NCI-H2196 (cell line): ENCODE results near the gene FABP7.
A peak's percentile ranks its signal among the peaks of the same experiment; 100 is the strongest.

Experiments used
- DNase-seq: peaks from one replicate; lab custom pipeline; 2025; ENCODE audit not compliant: unreplicated experiment; lab: John Stamatoyannopoulos, UW

The FABP7 gene

DNA sequence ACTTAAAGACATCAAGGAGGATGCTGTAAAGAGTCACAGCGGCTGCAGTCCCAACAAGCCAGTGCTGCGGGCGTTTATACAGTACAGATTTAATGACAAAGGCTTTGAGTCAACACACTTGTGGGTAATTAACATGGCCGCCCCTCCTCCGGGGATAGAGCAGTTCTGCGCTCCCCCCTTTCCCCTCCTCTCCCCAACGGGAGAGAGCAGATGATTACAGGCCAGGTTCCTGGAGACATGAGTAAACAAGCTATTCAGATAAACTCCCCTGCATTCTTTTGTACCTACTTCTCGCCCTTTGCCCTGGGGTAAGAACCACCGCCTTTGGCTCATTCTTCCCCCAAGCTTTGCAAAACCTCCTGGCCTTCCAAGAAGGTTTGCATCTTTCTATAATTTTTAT is 23.6 kb upstream of the FABP7 start:
- DNase-seq: no peak

- no peak for DNase-seq
Measured at GRCh38 chr6:122758927-122759334, 20.6 kb upstream of the FABP7 start.

GRCh38 chr6:122760330-122760729 is 19.2 kb upstream of the FABP7 start:
- DNase-seq: no peak

DNA sequence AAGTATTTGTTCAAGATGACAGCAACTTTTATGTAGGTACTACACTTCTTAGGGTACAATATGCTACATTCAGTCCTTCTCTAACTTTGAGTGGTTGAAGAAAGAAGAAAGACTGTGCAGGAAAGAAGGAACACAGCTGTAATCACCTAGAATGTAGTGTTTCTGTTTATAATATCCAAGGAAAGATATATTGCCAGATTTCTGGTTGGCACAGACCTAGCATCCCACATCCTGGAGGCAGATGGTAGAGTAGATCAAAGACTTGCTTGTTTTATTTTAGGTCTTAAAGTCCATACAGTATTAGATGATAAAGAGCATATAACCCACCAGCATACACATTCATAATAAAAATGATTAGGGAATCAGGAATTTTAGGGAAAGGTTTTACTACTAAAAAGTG is 13.3 kb upstream of the FABP7 start:
- no peak for DNase-seq

DNA sequence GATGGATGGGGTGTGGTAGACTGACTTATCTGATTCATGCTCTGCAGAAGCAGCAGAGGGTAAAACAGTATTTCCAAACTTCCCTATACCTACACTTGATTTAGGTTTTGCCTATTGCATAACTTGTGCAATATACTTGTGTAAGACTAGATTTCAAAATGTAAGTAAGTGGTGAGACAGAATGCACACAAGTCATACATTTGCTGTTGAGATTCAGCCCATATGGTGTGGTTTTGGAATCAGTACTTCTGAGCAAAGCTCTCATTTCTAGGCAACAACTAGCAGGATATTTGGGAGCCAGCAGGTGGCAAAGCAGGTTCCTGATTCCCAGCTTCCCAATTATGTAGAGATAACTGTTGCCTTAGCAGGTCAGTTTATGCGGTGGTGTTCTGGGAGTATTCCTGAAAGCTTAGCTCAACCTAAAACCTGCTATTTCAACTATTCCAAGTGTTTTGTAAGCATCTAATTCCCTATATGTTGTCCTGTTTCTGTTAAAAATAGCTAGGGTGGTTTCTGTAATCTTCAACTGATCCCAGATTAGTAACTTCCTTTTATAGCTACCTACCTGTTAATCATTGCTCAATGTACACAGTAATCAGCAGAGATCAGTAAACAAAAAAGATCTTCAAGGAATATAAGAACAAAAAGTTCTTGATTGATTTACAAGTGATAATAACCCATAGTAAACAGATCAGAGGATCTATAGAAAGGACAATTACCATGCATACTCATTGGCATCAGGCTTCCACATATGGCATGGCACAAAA is 8.5 kb upstream of the FABP7 start:
- no peak for DNase-seq

DNA sequence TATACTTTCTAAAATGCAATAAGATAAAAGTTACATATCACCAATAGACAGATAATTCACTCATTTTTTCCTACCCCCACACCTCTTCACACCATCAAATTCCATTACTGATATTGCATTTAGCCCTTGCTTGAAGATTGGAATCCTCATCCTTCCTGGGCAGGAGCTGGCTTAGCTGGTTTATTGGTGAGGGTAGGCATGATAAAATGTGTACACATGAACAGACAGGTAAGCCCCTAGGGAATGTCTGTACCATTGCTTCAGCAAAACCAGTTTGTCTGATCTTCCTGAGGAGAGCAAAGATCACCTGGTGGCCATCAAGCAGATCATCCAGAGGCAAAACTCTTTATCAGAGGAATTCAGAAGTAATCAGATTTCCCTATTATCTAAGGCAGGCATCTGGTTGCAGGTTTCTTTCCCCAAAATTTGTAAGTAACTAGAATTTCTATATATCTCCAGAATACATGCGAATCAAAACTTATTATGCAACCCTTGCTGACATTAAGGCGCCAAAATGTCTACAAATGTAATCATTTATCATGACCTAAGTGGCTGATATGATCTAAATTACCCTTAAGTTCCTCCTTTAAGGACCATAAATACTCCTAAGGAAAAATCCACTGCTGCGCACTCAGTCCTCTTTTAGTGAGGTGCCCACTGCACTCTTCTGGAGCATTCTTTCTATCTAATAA is 6.6 kb upstream of the FABP7 start:
- no peak for DNase-seq

- DNase-seq: no peak
Measured at GRCh38 chr6:122775975-122776374, 3.5 kb upstream of the FABP7 start.

GRCh38 chr6:122778302-122778701 is 1.2 kb upstream of the FABP7 start:
- DNase-seq: no peak

DNA sequence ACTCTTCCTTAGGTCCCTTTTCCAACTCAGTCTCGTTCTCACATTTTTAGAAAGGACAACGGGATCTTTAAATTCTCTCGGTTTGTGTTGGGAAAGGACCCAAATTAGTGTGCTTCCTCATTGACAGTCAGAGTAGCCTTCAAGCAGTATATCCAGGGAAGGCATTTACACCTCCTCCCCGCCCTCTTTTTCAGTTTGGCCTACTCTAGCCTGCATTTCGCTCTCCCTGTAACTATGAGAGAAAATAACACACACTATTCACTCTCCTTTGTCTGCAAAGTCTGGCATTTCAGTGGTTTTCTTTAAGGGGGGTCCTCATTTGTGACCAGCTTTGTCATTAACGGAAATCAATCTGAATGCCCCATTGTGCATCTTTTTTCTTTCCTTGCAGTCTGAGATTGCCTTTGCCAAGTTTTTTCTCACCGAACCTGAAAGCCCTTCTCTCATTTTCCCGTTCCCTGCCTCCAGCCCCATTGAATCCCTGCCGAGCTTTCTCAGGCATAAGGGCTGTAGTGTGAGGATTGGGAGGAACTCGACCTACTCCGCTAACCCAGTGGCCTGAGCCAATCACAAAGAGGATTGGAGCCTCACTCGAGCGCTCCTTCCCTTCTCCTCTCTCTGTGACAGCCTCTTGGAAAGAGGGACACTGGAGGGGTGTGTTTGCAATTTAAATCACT is 393 bp upstream of the FABP7 start:
- DNase-seq: no peak

DNA sequence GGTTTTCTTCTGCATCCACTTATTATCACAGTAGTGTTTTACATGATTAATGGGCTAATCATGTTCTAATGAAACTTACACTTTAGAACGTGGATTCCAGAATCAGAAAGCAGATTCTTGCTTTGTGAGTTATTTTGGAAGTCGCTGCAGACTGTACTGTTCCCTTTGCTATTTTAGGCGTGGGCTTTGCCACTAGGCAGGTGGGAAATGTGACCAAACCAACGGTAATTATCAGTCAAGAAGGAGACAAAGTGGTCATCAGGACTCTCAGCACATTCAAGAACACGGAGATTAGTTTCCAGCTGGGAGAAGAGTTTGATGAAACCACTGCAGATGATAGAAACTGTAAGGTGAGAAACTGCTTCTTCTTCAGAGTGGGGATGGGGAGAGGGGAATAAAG is 598 bp downstream of the FABP7 start:
- no peak for DNase-seq

GRCh38 chr6:122781716-122782115 is 2.2 kb downstream of the FABP7 start:
- no peak for DNase-seq

DNA sequence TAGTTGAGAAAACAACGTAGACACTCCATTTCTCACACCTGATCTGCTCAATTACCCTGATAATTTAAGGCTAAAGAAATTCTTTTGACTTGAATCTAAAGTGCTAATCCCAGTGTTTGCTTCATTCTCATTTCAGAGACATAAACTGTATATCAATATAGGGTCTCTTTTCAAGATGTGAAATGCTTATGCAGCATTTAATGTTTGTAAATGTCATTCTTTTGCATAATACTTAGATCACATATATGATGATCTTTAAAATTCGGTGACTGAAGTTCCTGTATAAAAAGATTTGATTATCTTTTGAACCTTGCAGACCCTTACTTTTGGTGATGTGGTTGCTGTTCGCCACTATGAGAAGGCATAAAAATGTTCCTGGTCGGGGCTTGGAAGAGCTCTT is 3.9 kb downstream of the FABP7 start:
- no peak for DNase-seq

DNA sequence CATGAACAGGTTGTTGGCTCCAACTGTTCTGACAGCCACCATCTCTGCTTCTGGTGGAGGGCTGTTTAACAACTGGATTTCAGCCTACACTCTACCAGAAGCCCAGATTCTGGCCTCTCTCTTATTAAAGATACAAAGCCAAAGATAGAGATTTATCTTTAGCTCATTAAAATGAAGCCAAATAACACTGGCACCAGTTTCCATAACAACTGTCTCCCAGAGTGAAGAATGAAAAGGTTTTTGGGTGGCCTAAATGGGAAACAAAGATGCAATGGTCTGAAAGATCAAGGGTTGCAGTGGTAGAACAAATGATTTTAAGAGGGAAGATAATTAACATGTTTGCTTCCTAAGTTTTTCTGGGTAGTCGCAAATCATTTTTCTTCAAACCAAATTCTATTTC is 6.4 kb downstream of the FABP7 start:
- no peak for DNase-seq

- no peak for DNase-seq
Measured at GRCh38 chr6:122787721-122788120, 8.2 kb downstream of the FABP7 start.

- DNase-seq: no peak
Measured at GRCh38 chr6:122788208-122788607, 8.7 kb downstream of the FABP7 start.

DNA sequence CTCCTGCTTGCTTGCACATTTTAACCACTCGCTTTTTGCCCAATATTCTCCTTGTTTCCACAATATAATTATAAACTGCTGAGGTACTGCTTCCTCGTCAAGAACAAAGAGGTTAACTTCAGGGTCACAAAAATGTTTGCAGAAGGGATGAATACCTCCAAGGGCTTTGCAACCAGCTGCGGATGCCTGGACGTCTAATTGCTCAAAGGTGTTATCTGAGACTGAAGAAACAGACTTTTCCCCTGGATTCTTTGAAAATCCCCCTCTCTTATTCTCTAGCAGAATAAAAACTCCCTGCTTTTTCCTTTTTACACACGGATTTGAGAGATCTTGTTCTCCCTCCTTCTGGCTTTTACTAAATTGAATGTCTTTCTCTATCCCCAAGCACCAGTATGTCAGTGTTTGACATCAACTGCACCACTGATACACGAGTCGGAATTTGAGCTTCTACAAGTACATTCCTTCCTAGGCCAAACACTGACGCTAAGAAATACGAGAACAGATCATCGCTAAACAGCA is 9.2 kb downstream of the FABP7 start:
- no peak for DNase-seq

DNA sequence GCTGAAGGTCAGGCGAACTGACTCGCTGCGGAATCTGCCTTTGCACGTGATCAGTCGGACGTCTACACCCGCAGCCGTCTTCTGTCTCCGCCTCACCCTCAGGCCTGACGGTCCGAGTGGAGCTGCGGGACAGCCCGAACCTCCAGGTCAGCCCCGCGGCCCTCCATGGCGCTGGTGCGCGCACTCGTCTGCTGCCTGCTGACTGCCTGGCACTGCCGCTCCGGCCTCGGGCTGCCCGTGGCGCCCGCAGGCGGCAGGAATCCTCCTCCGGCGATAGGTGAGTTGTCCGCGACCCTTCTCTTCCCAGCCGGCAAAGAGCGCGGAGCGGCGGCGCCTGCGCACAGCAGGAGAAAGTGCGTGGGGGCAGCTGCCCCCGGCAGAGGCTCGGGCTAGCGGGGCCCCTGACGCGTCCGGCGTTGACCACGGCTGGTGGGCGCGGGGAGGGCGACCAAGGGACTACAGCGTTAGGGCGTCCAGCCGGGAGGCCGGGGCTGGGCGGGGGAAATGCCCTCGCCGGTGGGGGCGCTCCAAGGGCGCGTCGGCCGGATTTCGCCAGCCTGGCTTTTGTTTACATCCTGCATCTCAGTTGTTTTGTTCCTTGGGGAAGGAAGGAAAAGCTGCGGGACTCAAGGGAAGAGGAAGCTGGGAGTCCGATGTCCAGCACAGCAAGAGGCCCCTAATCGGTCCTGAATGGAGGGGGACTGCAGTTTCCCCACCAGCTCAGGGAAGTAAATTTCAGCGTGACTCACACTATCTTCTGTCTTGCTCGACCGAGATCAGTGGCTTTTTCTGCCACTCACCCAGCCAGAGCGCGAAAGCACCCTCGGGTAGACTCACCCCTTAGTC is 9.9 kb downstream of the FABP7 start, which contains the start of gene SMPDL3A:
TSS of gene SMPDL3A (plus strand) at position 77 of the 846 bp plus-strand sequence. CDS start at position 166, 89 bp downstream.
- DNase-seq: peak; percentile 82

DNA sequence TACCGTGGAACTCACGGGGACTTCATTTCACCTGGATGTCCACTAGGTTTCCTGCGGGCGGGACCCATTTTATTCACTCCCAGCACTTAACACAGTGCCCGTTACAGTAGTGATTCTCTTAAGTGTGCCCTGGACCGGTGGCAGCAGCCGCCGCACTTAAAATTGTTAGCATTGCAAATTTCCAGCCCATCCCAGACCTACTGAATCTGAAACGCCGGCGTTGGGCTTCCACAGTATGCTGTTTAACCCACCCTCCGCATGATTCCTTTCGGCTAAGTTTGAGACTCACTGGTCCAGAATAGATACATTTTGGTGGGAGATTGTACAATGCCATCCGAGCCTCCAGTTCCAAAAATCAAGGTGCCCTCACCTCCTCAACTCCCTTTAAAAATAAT is 10.5 kb downstream of the FABP7 start:
- no peak for DNase-seq

DNA sequence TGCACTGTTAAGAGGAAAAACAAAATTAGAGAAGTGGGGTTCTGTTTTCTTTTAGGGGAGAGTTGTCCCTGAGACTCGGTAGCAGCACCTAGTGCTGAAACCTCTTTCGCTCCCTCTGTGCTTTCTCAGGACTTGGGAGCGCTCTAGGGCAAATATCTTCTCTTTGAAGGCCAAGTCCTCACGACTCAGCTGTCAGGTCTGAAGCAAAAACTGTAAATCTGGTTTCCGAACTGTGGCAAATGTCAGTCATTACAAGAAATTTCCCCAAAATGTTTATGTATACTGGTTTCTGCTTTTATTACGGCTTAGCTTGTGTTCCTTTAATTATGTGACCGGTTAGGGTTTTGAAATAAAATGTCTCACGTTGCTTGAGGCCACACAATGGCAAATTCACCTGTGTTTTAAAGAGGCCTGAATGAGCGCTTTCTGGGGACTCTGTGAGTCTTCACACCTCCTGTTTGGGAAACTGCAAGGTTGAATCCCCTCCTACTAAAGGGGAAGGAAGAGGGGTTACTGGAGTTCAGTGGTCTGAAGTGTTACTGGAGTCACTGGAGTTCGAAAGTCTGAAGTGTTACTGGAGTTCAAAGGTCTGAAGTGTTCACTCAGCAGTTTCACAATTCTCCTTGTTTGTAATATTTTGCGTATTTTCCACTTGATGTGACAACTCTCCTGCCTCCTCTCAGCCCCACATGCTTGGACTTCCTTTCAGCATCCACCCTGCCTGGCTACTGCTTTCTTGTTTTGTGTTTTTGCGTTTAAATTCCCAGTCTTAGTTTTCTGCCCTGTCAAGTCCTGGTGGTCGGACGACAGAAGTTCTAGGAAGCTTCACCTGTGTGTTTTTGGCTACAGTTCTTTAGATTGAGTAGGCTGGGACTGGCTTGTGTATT is 11.2 kb downstream of the FABP7 start:
- DNase-seq: no peak

- DNase-seq: no peak
Measured at GRCh38 chr6:122791310-122791679, 11.8 kb downstream of the FABP7 start.
